B cell (primary cell): ENCODE measurements around the gene ABCG1. TPM values are rescaled to one million over a fixed set of nuclear protein-coding genes. Genes with fewer than 3 reads are reported as not detected.

Source experiments
- ATAC-seq: fragments of 200-7000 bp; cut with Tn5 transposase; one replicate; pipeline ENCODE4 v1.10.0; 2021; ENCODE audit warnings: low read depth, mild to moderate bottlenecking, moderate number of reproducible peaks, moderate library complexity
- CTCF ChIA-PET: fragments of 350-600 bp; sonication (Branson Sonifier 250); formaldehyde crosslinking; loops from one replicate; lab custom pipeline; 2021; ENCODE audit warnings: antibody characterized with exemption, inconsistent platforms; lab: Charles Lee
- POLR2A ChIA-PET: fragments of 350-600 bp; sonication (Branson Sonifier 250); formaldehyde crosslinking; loops from one replicate; lab custom pipeline; 2021; ENCODE audit warnings: antibody characterized with exemption; lab: Charles Lee
- DNase-seq: peaks from one replicate; pipeline ENCODE4 v3.0.0; 2013
- H2AFZ ChIP-seq: 2 replicates; pipeline ENCODE4 v1.6.1; 2012; ENCODE audit warnings: mild to moderate bottlenecking, low read depth, low read length; ENCODE audit not compliant: insufficient read depth, poor library complexity, severe bottlenecking
- H3K27ac ChIP-seq, 2 donors: 1 replicate in 1 of 2; 2 replicates in 1 of 2; pipeline ENCODE4 v1.5.1; 2012 to 2013; ENCODE audit warnings: low read length in 2 of 2, mild to moderate bottlenecking in 2 of 2, moderate library complexity in 1 of 2
- H3K27me3 ChIP-seq, 4 experiments: fragments of 200-600 bp in 1 of 4; sonication (generic) in 1 of 4; replicated peaks in 1 of 4; 1 replicate in 2 of 4; 2 replicates in 2 of 4; pipeline versions ENCODE4 v1.6.1 to v1.7.0; 2013 to 2016; ENCODE audit warnings: low read length in 3 of 4, mild to moderate bottlenecking in 2 of 4, mixed read lengths in 1 of 4, moderate library complexity in 1 of 4; ENCODE audit not compliant: insufficient read depth in 4 of 4, control insufficient read depth in 3 of 4; ENCODE audit errors: control extremely low read depth in 1 of 4
- H3K36me3 ChIP-seq, 2 experiments: replicated peaks in 1 of 2; 1 replicate in 1 of 2; 2 replicates in 1 of 2; pipeline versions ENCODE4 v1.6.1 to v1.7.1; 2013; ENCODE audit warnings: low read length in 1 of 2; ENCODE audit not compliant: insufficient read depth in 2 of 2, control insufficient read depth in 1 of 2; ENCODE audit errors: control extremely low read depth in 1 of 2, extremely low read depth in 1 of 2
- H3K4me1 ChIP-seq, 2 donors: fragments of 200-600 bp in 1 of 2; sonication (generic) in 1 of 2; 1 replicate in 1 of 2; 2 replicates in 1 of 2; pipeline versions ENCODE4 v1.5.1 to v1.6.1; 2013 to 2017; ENCODE audit warnings: low read length in 2 of 2; ENCODE audit not compliant: control insufficient read depth in 2 of 2, insufficient read depth in 2 of 2
- H3K4me2 ChIP-seq: replicated peaks from 2 replicates; pipeline ENCODE3; 2012; ENCODE audit warnings: mild to moderate bottlenecking, low read depth, low read length; ENCODE audit not compliant: poor library complexity, severe bottlenecking
- H3K4me3 ChIP-seq, 5 experiments: fragments of 200-600 bp in 1 of 5; sonication (generic) in 1 of 5; 1 replicate in 3 of 5; 2 replicates in 2 of 5; pipeline versions ENCODE4 v1.5.1 to v1.7.0; 2011 to 2016; ENCODE audit warnings: low read length in 4 of 5, mild to moderate bottlenecking in 4 of 5, low read depth in 2 of 5, control low read depth in 1 of 5, moderate library complexity in 1 of 5; ENCODE audit not compliant: insufficient read depth in 1 of 5; ENCODE audit errors: control extremely low read depth in 1 of 5, extremely low read depth in 1 of 5
- H3K79me2 ChIP-seq: fragments of 200-600 bp; sonication (generic); one replicate; pipeline ENCODE4 v1.6.0; 2016; ENCODE audit warnings: low read length; ENCODE audit not compliant: control insufficient read depth, insufficient read depth
- H3K9ac ChIP-seq: fragments of 200-600 bp; sonication (generic); 2 replicates; pipeline ENCODE4 v1.6.1; 2017; ENCODE audit warnings: mild to moderate bottlenecking, low read length, moderate library complexity
- H3K9me3 ChIP-seq, 3 donors: one replicate each; pipeline versions ENCODE4 v1.6.1 to v1.7.1; 2013; ENCODE audit warnings: low read length in 2 of 3; ENCODE audit not compliant: control insufficient read depth in 2 of 3, insufficient read depth in 1 of 3; ENCODE audit errors: control extremely low read depth in 1 of 3
- H4K20me1 ChIP-seq: 2 replicates; pipeline ENCODE4 v1.6.0; 2012; ENCODE audit warnings: mild to moderate bottlenecking, low read length; ENCODE audit not compliant: insufficient read depth, control insufficient read depth, poor library complexity, severe bottlenecking
- H3K27ac Mint-ChIP-seq: one replicate; pipeline ENCODE4 v1.8.0; 2021; ENCODE audit warnings: mixed read lengths
- H3K27me3 Mint-ChIP-seq: one replicate; pipeline ENCODE4 v1.8.0; 2021; ENCODE audit warnings: mixed read lengths
- H3K4me1 Mint-ChIP-seq: one replicate; pipeline ENCODE4 v1.8.0; 2021; ENCODE audit warnings: mixed read lengths
- H3K4me3 Mint-ChIP-seq: one replicate; pipeline ENCODE4 v1.8.0; 2021; ENCODE audit warnings: mixed read lengths
- H3K9me3 Mint-ChIP-seq: one replicate; pipeline ENCODE4 v1.8.0; 2022; ENCODE audit warnings: mixed read lengths; ENCODE audit not compliant: insufficient read depth
- CTCF ChIP-seq: fragments of 200-600 bp; IDR thresholded peaks from one replicate; pipeline ENCODE4 v1.8.0; 2022; ENCODE audit warnings: antibody characterized with exemption, mild to moderate bottlenecking
- EZH2 ChIP-seq: IDR thresholded peaks from 2 replicates; pipeline ENCODE4 v1.6.1; 2012; ENCODE audit warnings: borderline replicate concordance, low read depth, mild to moderate bottlenecking, moderate library complexity, low read length; ENCODE audit not compliant: insufficient read depth, poor library complexity, severe bottlenecking
- WGBS: methylation state at CpG from one replicate; pipeline ENCODE4 v1.1.5; 2013; ENCODE audit warnings: missing lambda C conversion rate; ENCODE audit not compliant: insufficient coverage; 5-methylcytosine and 5-hydroxymethylcytosine counted together
- intact Hi-C: fragments of 100-400 bp; cut with micrococcal nuclease; formaldehyde crosslinking; loops from one replicate; pipeline ENCODE4 v1.10.0; 2022
- polyA plus RNA-seq: library from polyadenylated mRNA; depleted of rRNA; stranded (reverse); fragments of >200 nt; gene quantifications from 2 replicates; pipeline ENCODE4 v1.2.3, GENCODE V29; 2012
- total RNA-seq, 2 donors: library from RNA; stranded (reverse); fragments of 120-200 nt in 1 of 2; gene quantifications; 1 replicate in 1 of 2; 2 replicates in 1 of 2; pipeline versions ENCODE4 v1.2.3 to v1.2.4, GENCODE V29; 2013 to 2022

The ABCG1 gene
- total and polyA plus RNA-seq, 2 donors (not counting 1 experiment from before 2014, with no cell fraction given): 8.7 to 27.5 TPM

GRCh38 chr21:42312626-42313104 lies 93.7 kb downstream of the ABCG1 start:
- Histone ChIP-seq H3K27ac (no peak overlapping the region), H3K9me3 (peaks cover 0 to 3% (median 0%) of the 10 kb centered on the region in 3 donors), H3K36me3 (no peaks in the 10 kb centered on the region), H3K9ac (no peak overlapping the region), H2AFZ (no peak overlapping the region), H3K79me2 (no peaks in the 10 kb centered on the region), H4K20me1 (no peaks in the 10 kb centered on the region), H3K4me1 (peaks cover 7 to 12% of the 10 kb centered on the region in 2 donors), H3K4me3 (no peak overlapping the region), H3K27me3 (peaks cover 0 to 26% (median 10%) of the 10 kb centered on the region in 4 experiments), H3K4me2 (no peak overlapping the region)
- TF ChIP-seq CTCF: no peak
- TF ChIP-seq EZH2: no peak
- Mint-ChIP-seq H3K27ac (no peak overlapping the region), H3K9me3 (no peaks in the 10 kb centered on the region), H3K4me3 (no peak overlapping the region), H3K4me1 (peaks cover 4% of the 10 kb centered on the region), H3K27me3 (peaks cover 14% of the 10 kb centered on the region)
- intact Hi-C loops: no loop called here
- ATAC-seq (no peak), DNase-seq (no peak)
- POLR2A ChIA-PET: no interaction called here
- 81% methylated on average over 16 of the region's 16 CpGs for WGBS
- CTCF ChIA-PET: no interaction called here

DNA sequence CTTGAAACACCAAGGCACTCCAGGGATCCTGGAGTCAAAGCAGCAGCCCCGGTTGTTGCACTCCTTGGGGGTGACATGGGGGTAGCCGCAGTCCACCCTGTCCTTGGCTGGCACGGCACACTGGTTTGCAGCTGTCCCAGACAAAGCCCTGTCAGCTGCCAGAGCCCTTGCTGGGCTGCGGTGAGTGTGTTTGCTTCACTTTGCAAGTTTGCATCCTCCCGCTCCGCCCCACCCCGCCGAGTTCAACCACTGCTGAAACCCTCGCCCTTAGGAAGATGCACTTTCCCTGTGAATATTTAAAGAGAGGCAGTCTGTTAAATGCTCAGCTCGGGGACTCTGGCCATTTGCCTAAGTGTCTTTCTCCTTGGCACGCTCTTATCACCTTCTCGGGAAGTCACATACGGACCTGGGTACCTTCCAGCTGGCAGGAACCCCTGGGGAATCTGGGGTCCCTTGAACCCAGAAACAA lies 94.6 kb downstream of the ABCG1 start:
- ATAC-seq: no peak
- H3K4me3 ChIP-seq: no peak overlapping the region
- no peak for DNase-seq
- Mint-ChIP-seq H3K27ac (no peak overlapping the region), H3K4me1 (peaks cover 5% of the 10 kb centered on the region), H3K4me3 (no peak overlapping the region), H3K9me3 (no peaks in the 10 kb centered on the region), H3K27me3 (peaks cover 10% of the 10 kb centered on the region)
- H3K27me3 ChIP-seq: peaks cover 0 to 17% (median 2%) of the 10 kb centered on the region in 4 experiments
- no peaks in the 10 kb centered on the region for H3K79me2 ChIP-seq
- H3K4me2 ChIP-seq: no peak overlapping the region
- TF ChIP-seq EZH2: no peak
- no peak for TF ChIP-seq CTCF
- POLR2A ChIA-PET: no interaction called here
- H3K36me3 ChIP-seq: no peaks in the 10 kb centered on the region
- H3K9ac ChIP-seq: no peak overlapping the region
- H3K4me1 ChIP-seq: peaks cover 7 to 9% of the 10 kb centered on the region in 2 donors
- CTCF ChIA-PET: no interaction called here
- intact Hi-C loops: no loop called here
- H4K20me1 ChIP-seq: no peaks in the 10 kb centered on the region
- 74% methylated on average over 13 of the region's 13 CpGs for WGBS
- H3K27ac ChIP-seq: no peak overlapping the region
- H2AFZ ChIP-seq: no peak overlapping the region
- no peaks in the 10 kb centered on the region for H3K9me3 ChIP-seq
